ENCODE results near the gene CA11.

GRCh38 chr19:48645620-48646000, 377 bp downstream of the CA11 start:
- TF ChIP-seq CTCF (IDR thresholded peaks at IDR 0.05; ENCODE audit: insufficient read depth, low read depth, low read length) (no peak), EZH2 (IDR thresholded peaks at IDR 0.05; ENCODE audit: insufficient read depth, low read length) (no peak)
